WTC11 (cell line): ENCODE results near the gene PRPSAP1.

Experiments
- CREM ChIP-seq: sonication (generic); formaldehyde crosslinking; IDR thresholded peaks from 2 replicates; pipeline ENCODE4 v1.8.1; 2022; ENCODE audit warnings: mild to moderate bottlenecking, missing genetic modification reagents, moderate library complexity
- CTCF ChIP-seq: fragments of 200-600 bp; IDR thresholded peaks from 2 replicates; pipeline ENCODE4 v1.8.0; 2022; ENCODE audit warnings: antibody characterized with exemption
- E2F1 ChIP-seq: sonication (generic); formaldehyde crosslinking; IDR thresholded peaks from 2 replicates; pipeline ENCODE4 v1.8.0; 2022; ENCODE audit warnings: mild to moderate bottlenecking, missing genetic modification reagents
- ETV6 ChIP-seq: sonication (generic); formaldehyde crosslinking; IDR thresholded peaks from 2 replicates; pipeline ENCODE4 v1.8.1; 2022; ENCODE audit warnings: mild to moderate bottlenecking, missing genetic modification reagents
- FOXJ3 ChIP-seq: sonication (generic); formaldehyde crosslinking; IDR thresholded peaks from 2 replicates; pipeline ENCODE4 v1.9.0; 2021; ENCODE audit warnings: missing genetic modification reagents, mild to moderate bottlenecking, borderline replicate concordance
- GTF2I ChIP-seq: fragments of 250-450 bp; sonication (Bioruptor Pico); conservative IDR thresholded peaks from 2 replicates; pipeline ENCODE4 v1.4.0; 2021; ENCODE audit warnings: mild to moderate bottlenecking
- IRF1 ChIP-seq: sonication (generic); formaldehyde crosslinking; IDR thresholded peaks from 2 replicates; pipeline ENCODE4 v1.8.0; 2023; ENCODE audit warnings: missing genetic modification reagents
- MAX ChIP-seq: sonication (generic); formaldehyde crosslinking; IDR thresholded peaks from 2 replicates; pipeline ENCODE4 v1.8.0; 2022; ENCODE audit warnings: mild to moderate bottlenecking, missing genetic modification reagents
- NFYB ChIP-seq: sonication (generic); formaldehyde crosslinking; conservative IDR thresholded peaks from 2 replicates; pipeline ENCODE4 v1.8.0; 2022; ENCODE audit warnings: low read depth, missing genetic modification reagents
- NR3C1 ChIP-seq: sonication (generic); formaldehyde crosslinking; conservative IDR thresholded peaks from 2 replicates; pipeline ENCODE4 v1.8.1; 2023; ENCODE audit warnings: low read depth, mild to moderate bottlenecking, missing genetic modification reagents
- RELA ChIP-seq: sonication (generic); formaldehyde crosslinking; IDR thresholded peaks from 2 replicates; pipeline ENCODE4 v1.8.1; 2022; ENCODE audit warnings: missing genetic modification reagents, mild to moderate bottlenecking, borderline replicate concordance
- ZBTB21 ChIP-seq: sonication (generic); formaldehyde crosslinking; IDR thresholded peaks from 2 replicates; pipeline ENCODE4 v1.8.1; 2023; ENCODE audit warnings: mild to moderate bottlenecking, missing genetic modification reagents, borderline replicate concordance
- TF ChIP-seq, protein P1 (sequence below): sonication (generic); formaldehyde crosslinking; IDR thresholded peaks from 2 replicates; pipeline ENCODE4 v1.8.1; 2022; ENCODE audit warnings: low read depth, mild to moderate bottlenecking, moderate library complexity, missing genetic modification reagents, borderline replicate concordance
- TF ChIP-seq, protein P2 (sequence below): sonication (generic); formaldehyde crosslinking; IDR thresholded peaks from 2 replicates; pipeline ENCODE4 v1.8.1; 2022; ENCODE audit warnings: mild to moderate bottlenecking, moderate library complexity, missing genetic modification reagents

- no peak for TF ChIP-seq RELA (CRISPR knock-in tag)
- no peak for TF ChIP-seq CTCF
- no peak for TF ChIP-seq ZBTB21 (CRISPR knock-in tag)
- no peak for TF ChIP-seq FOXJ3
- TF ChIP-seq IRF1 (CRISPR knock-in tag) = no peak
- TF ChIP-seq GTF2I (CRISPR knock-in tag) = no peak
- no peak for TF ChIP-seq MAX
- no peak for TF ChIP-seq ETV6 (CRISPR knock-in tag)
- no peak for TF ChIP-seq CREM
- TF ChIP-seq E2F1 = no peak
- no peak for TF ChIP-seq NR3C1 (CRISPR knock-in tag)
- TF ChIP-seq NFYB (CRISPR knock-in tag) = no peak
- TF ChIP-seq, protein P1, sequence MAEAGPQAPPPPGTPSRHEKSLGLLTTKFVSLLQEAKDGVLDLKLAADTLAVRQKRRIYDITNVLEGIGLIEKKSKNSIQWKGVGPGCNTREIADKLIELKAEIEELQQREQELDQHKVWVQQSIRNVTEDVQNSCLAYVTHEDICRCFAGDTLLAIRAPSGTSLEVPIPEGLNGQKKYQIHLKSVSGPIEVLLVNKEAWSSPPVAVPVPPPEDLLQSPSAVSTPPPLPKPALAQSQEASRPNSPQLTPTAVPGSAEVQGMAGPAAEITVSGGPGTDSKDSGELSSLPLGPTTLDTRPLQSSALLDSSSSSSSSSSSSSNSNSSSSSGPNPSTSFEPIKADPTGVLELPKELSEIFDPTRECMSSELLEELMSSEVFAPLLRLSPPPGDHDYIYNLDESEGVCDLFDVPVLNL (CRISPR knock-in tag) = no peak
- TF ChIP-seq, protein P2, sequence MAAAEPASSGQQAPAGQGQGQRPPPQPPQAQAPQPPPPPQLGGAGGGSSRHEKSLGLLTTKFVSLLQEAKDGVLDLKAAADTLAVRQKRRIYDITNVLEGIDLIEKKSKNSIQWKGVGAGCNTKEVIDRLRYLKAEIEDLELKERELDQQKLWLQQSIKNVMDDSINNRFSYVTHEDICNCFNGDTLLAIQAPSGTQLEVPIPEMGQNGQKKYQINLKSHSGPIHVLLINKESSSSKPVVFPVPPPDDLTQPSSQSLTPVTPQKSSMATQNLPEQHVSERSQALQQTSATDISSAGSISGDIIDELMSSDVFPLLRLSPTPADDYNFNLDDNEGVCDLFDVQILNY (CRISPR knock-in tag) = no peak
These were observed 26.0 kb downstream of the PRPSAP1 start for GRCh38 chr17:76327696-76328095.
